ENCODE data around the gene KCNN2. TPM values are rescaled to one million over a fixed set of nuclear protein-coding genes. Genes with fewer than 3 reads are reported as not detected.

The KCNN2 gene
- total and polyA plus RNA-seq, 2 of the 8 experiments (the other 6 are each of a cell fraction or from before 2014, with no cell fraction given): 13.1 to 18.6 TPM

DNA sequence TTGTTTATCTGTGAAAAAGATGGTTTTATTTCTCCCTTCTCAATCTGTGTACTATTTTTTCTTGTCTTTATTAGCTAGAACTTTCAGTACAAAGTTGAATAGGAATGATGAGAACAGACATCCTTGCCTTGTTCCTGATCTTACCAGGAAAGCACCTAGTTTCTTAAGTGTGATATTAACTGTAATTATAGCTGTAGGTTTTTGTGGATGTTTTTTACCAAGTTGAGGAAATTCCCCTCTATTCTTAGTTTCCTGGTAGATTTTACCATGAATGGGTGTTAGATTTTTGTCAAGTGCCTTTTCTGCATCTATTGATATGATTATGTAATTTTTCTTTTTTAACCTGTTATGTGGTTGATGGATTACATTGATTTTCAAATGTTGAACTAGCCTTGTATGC, 68.7 kb downstream of the KCNN2 start:
- Histone ChIP-seq H3K27me3 (replicated peaks in 1 of 4; ENCODE audit: control insufficient read depth in 3 of 4, extremely low read depth in 1 of 4, insufficient read depth in 3 of 4, low read length in 3 of 4) (no peaks in the 10 kb centered on the region), H3K23me2 (ENCODE audit: low read depth, low read length) (no peaks in the 10 kb centered on the region), H2BK15ac (ENCODE audit: low read length) (no peak overlapping the region), H3K4me2 (ENCODE audit: insufficient read depth in 1 of 2, low read depth in 2 of 2, low read length in 2 of 2) (no peak overlapping the region), H2BK20ac (ENCODE audit: low read length) (no peak overlapping the region), H4K91ac (replicated peaks; ENCODE audit: insufficient read length, low read length) (no peak overlapping the region), H3K27ac (ENCODE audit: low read depth, low read length) (no peak overlapping the region), H4K8ac (ENCODE audit: extremely low read depth, insufficient read depth, low read length) (no peak overlapping the region), H3K4ac (replicated peaks; ENCODE audit: insufficient read length, low read depth, low read length) (no peak overlapping the region), H3K4me1 (replicated peaks in 1 of 4; ENCODE audit: control insufficient read depth in 3 of 4, insufficient read depth in 4 of 4, low read length in 3 of 4) (no peaks in the 10 kb centered on the region; a peak in 1 of 7 replicates), H2AK5ac (ENCODE audit: low read depth, low read length) (no peak overlapping the region), H3K9me3 (ENCODE audit: insufficient read depth in 2 of 2, low read depth in 1 of 2, low read length in 1 of 2) (peaks cover 4% of the 10 kb centered on the region in 2 experiments; a peak in 1 of 4 replicates), H2BK5ac (ENCODE audit: low read depth, low read length) (no peak overlapping the region), H3K4me3 (ENCODE audit: extremely low read depth in 1 of 4, insufficient read depth in 2 of 4, low read depth in 3 of 4, low read length in 4 of 4) (no peak overlapping the region), H3K36me3 (ENCODE audit: control insufficient read depth in 2 of 4, insufficient read depth in 4 of 4, low read length in 3 of 4) (no peaks in the 10 kb centered on the region; a peak in 1 of 8 replicates), H3K79me2 (ENCODE audit: control insufficient read depth in 1 of 2, insufficient read depth in 2 of 2, low read length in 2 of 2) (peaks cover 4 to 88% of the 10 kb centered on the region in 2 experiments; a peak in 3 of 4 replicates), H2BK12ac (ENCODE audit: low read depth, low read length) (no peak overlapping the region), H4K20me1 (replicated peaks in 1 of 2; ENCODE audit: control insufficient read depth in 1 of 2, insufficient read depth in 2 of 2, low read length in 2 of 2) (peaks cover 0 to 2% of the 10 kb centered on the region in 2 experiments), H3K14ac (ENCODE audit: insufficient read length) (no peak overlapping the region), H3K79me1 (ENCODE audit: low read depth, low read length) (no peaks in the 10 kb centered on the region; the same call in 1 of the 2 replicates), H3K56ac (replicated peaks; ENCODE audit: insufficient read length, low read depth, low read length) (no peak overlapping the region), H4K5ac (ENCODE audit: insufficient read length, low read depth, low read length) (no peak overlapping the region), H3K18ac (ENCODE audit: extremely low read depth, low read length) (no peak overlapping the region), H3K23ac (ENCODE audit: insufficient read length) (no peak overlapping the region), H2AFZ (ENCODE audit: low read length) (no peak overlapping the region), H3K9ac (replicated peaks in 1 of 4; ENCODE audit: extremely low read depth in 1 of 4, low read depth in 3 of 4, low read length in 3 of 4) (no peak overlapping the region), H2BK120ac (replicated peaks; ENCODE audit: low read depth, low read length) (no peak overlapping the region)
- POLR2A ChIA-PET (ENCODE audit: partially characterized antibody): no interaction called here
- no peak for FAIRE-seq
- no peak for DNase-seq (ENCODE audit: low read depth in 1 of 2, low spot score in 2 of 2)
- CTCF ChIA-PET (ENCODE audit: partially characterized antibody): interaction anchor here (0.9 kb wide), 1 partner anchor 17 kb away, joined by 4 read pairs; no protein-coding TSS in a partner anchor
- TF ChIP-seq SIX5 (IDR thresholded peaks at IDR 0.05; ENCODE audit: low read depth, low read length) (no peak), SP4 (IDR thresholded peaks at IDR 0.05; ENCODE audit: low read length) (no peak), EP300 (IDR thresholded peaks at IDR 0.05; ENCODE audit: borderline replicate concordance in 1 of 2, low read depth in 2 of 2, low read length in 2 of 2) (no peak), PHF8 (conservative IDR thresholded peaks at IDR 0.05; ENCODE audit: low read depth, low read length) (no peak), CBX8 (IDR thresholded peaks at IDR 0.05; ENCODE audit: borderline replicate concordance, low read depth, low read length) (no peak), EGR1 (IDR thresholded peaks at IDR 0.05; ENCODE audit: borderline replicate concordance, low read depth, low read length) (no peak), SP2 (IDR thresholded peaks at IDR 0.05; ENCODE audit: low read length) (no peak), TBP (IDR thresholded peaks at IDR 0.05; ENCODE audit: low read depth, low read length) (no peak), CHD2 (IDR thresholded peaks at IDR 0.05; ENCODE audit: low read length) (no peak), ASH2L (IDR thresholded peaks at IDR 0.05; ENCODE audit: low read length) (no peak), HDAC2 (IDR thresholded peaks at IDR 0.05; ENCODE audit: borderline replicate concordance in 1 of 2, low read depth in 2 of 2, low read length in 2 of 2) (no peak), POLR2AphosphoS5 (IDR thresholded peaks at IDR 0.05; ENCODE audit: low read depth, low read length) (no peak), RNF2 (IDR thresholded peaks at IDR 0.05; ENCODE audit: borderline replicate concordance, low read depth, low read length, missing control alignments, poor library complexity, severe bottlenecking) (no peak), EZH2 (IDR thresholded peaks at IDR 0.05; ENCODE audit: low read depth, low read length, severe bottlenecking) (no peak), SRF (IDR thresholded peaks at IDR 0.05; ENCODE audit: low read depth, low read length) (no peak), BACH1 (IDR thresholded peaks at IDR 0.05; ENCODE audit: low read length) (no peak)
